Skeletal muscle satellite cell (primary cell): Measurements from ENCODE around the gene TXLNA.

Experiments
- H3K27me3 ChIP-seq: 2 replicates; pipeline ENCODE4 v1.7.0; 2013; ENCODE audit warnings: low read length; ENCODE audit not compliant: control insufficient read depth, insufficient read depth
- H3K36me3 ChIP-seq: 2 replicates; pipeline ENCODE4 v1.7.0; 2013; ENCODE audit warnings: mild to moderate bottlenecking, control low read depth, low read length; ENCODE audit not compliant: insufficient read depth
- H3K4me1 ChIP-seq: 2 replicates; pipeline ENCODE4 v1.7.0; 2013; ENCODE audit warnings: low read length; ENCODE audit not compliant: control insufficient read depth, insufficient read depth
- H3K4me2 ChIP-seq: 2 replicates; pipeline ENCODE4 v1.7.0; 2013; ENCODE audit warnings: mild to moderate bottlenecking, low read length
- H3K4me3 ChIP-seq: 2 replicates; pipeline ENCODE4 v1.7.0; 2013; ENCODE audit warnings: low read length
- H3K9ac ChIP-seq: 2 replicates; pipeline ENCODE4 v1.7.0; 2013; ENCODE audit warnings: mild to moderate bottlenecking, low read depth, low read length, moderate library complexity
- H3K9me3 ChIP-seq: replicated peaks from 2 replicates; pipeline ENCODE4 v1.7.0; 2013; ENCODE audit warnings: mild to moderate bottlenecking, control low read depth, low read length

Gene TXLNA

GRCh38 chr1:32186077-32186476 lies 6.6 kb downstream of the TXLNA start:
- Histone ChIP-seq H3K4me3 (no peak overlapping the region), H3K36me3 (peaks cover 76% of the 10 kb centered on the region), H3K9ac (no peak overlapping the region), H3K27me3 (no peaks in the 10 kb centered on the region), H3K4me2 (no peak overlapping the region), H3K4me1 (peaks cover 19% of the 10 kb centered on the region), H3K9me3 (no peaks in the 10 kb centered on the region)

DNA sequence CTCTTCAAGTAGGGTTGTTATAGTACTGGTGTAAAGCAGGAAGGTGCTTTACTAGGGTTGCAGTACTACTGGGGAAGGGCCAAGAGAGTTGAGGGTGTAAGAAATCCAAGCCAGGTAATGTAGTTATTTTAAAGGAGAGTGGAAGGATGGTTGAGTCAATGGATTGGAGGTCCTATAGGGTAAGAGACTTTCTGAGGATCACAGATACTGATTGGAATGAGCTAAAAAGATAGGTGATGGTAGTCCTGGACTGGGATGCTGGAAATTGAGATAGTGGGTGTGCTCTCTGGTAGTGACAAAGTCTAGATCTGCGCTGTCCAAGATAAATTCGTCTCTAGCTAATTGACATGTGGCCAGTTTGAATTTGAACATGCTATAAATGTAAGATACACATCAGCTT lies 7.0 kb downstream of the TXLNA start:
- Histone ChIP-seq H3K4me2 (no peak overlapping the region), H3K9me3 (no peaks in the 10 kb centered on the region), H3K4me3 (no peak overlapping the region), H3K27me3 (no peaks in the 10 kb centered on the region), H3K4me1 (peaks cover 15% of the 10 kb centered on the region), H3K36me3 (peaks cover 76% of the 10 kb centered on the region), H3K9ac (no peak overlapping the region)

- Histone ChIP-seq H3K4me3 (no peak overlapping the region), H3K4me1 (peaks cover 7% of the 10 kb centered on the region), H3K27me3 (no peaks in the 10 kb centered on the region), H3K4me2 (no peak overlapping the region), H3K9ac (no peak overlapping the region), H3K9me3 (no peaks in the 10 kb centered on the region), H3K36me3 (peaks cover 85% of the 10 kb centered on the region)
These were observed 8.4 kb downstream of the TXLNA start for GRCh38 chr1:32187850-32188249.

- Histone ChIP-seq H3K4me1 (peaks cover 12% of the 10 kb centered on the region), H3K9me3 (no peaks in the 10 kb centered on the region), H3K4me2 (no peak overlapping the region), H3K4me3 (no peak overlapping the region), H3K36me3 (peaks cover 98% of the 10 kb centered on the region), H3K27me3 (no peaks in the 10 kb centered on the region), H3K9ac (no peak overlapping the region)
These were observed 12.9 kb downstream of the TXLNA start for GRCh38 chr1:32192220-32192948.

- Histone ChIP-seq H3K9me3 (no peaks in the 10 kb centered on the region), H3K9ac (no peak overlapping the region), H3K4me3 (no peak overlapping the region), H3K27me3 (no peaks in the 10 kb centered on the region), H3K36me3 (peaks cover 89% of the 10 kb centered on the region), H3K4me1 (peaks cover 20% of the 10 kb centered on the region), H3K4me2 (no peak overlapping the region)
These were observed 15.5 kb downstream of the TXLNA start for GRCh38 chr1:32194984-32195383.

DNA sequence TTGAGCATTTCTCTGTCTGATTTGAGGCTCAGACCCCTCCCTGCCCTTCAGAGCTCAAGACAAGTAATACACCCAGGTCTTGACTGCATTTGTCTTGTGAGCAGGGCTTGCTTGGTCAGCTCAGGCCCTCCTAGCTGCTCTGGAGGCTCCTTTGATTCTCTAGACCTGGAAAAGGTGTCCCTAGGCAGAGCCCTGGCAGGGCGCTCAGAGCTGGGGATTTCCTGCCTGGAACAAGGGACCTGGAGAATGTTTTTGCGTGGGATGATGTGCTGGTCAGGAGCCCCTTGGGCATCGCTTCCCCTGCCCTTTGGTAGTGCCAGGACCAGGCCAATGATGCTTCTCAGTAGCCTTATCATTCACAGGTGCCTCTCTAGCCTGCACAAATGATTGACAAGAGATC lies 16.1 kb downstream of the TXLNA start:
- Histone ChIP-seq H3K9me3 (no peaks in the 10 kb centered on the region), H3K4me3 (no peak overlapping the region), H3K36me3 (peaks cover 84% of the 10 kb centered on the region), H3K4me2 (no peak overlapping the region), H3K9ac (no peak overlapping the region), H3K27me3 (no peaks in the 10 kb centered on the region), H3K4me1 (peaks cover 25% of the 10 kb centered on the region)

GRCh38 chr1:32195972-32196823 lies 16.7 kb downstream of the TXLNA start:
- H3K9ac ChIP-seq, result no peak overlapping the region
- H3K4me3 ChIP-seq, result no peak overlapping the region
- H3K4me2 ChIP-seq, result no peak overlapping the region
- H3K36me3 ChIP-seq, result peaks cover 78% of the 10 kb centered on the region
- H3K4me1 ChIP-seq, result peaks cover 32% of the 10 kb centered on the region
- H3K27me3 ChIP-seq, result no peaks in the 10 kb centered on the region
- H3K9me3 ChIP-seq, result no peaks in the 10 kb centered on the region

DNA sequence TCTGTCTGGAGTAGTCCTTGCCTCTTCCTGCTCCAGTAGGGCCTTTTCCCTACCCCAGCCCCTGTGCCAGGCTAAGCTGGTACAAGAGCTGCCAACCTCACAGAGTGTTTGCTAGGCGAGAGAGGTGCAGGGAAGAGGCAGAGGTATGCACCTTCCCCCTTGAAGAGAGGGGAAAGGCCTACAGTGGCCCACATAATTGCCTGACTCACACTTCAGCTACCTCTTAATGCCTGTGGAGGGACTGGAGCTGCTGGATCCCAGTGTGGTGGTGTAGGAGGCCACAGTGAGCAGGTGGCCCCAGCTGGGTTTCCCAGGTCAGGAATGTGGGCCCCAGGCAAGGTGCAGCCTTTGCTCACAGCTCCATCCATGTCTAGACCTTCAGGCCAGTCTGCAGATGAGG lies 17.6 kb downstream of the TXLNA start:
- Histone ChIP-seq H3K36me3 (peaks cover 69% of the 10 kb centered on the region), H3K4me2 (no peak overlapping the region), H3K27me3 (no peaks in the 10 kb centered on the region), H3K9me3 (no peaks in the 10 kb centered on the region), H3K4me1 (peaks cover 39% of the 10 kb centered on the region), H3K4me3 (no peak overlapping the region), H3K9ac (no peak overlapping the region)

DNA sequence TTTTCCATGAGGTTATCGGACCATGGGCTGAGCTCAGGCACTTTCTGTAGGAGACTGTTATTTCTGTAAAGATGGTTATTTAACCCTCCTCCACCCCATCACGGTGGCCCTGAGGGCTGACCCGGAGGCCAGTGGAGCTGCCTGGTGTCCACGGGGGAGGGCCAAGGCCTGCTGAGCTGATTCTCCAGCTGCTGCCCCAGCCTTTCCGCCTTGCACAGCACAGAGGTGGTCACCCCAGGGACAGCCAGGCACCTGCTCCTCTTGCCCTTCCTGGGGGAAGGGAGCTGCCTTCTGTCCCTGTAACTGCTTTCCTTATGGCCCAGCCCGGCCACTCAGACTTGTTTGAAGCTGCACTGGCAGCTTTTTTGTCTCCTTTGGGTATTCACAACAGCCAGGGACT lies 18.4 kb downstream of the TXLNA start:
- Histone ChIP-seq H3K27me3 (no peaks in the 10 kb centered on the region), H3K4me2 (no peak overlapping the region), H3K4me1 (peaks cover 39% of the 10 kb centered on the region), H3K9me3 (no peaks in the 10 kb centered on the region), H3K4me3 (no peak overlapping the region), H3K9ac (no peak overlapping the region), H3K36me3 (peaks cover 61% of the 10 kb centered on the region)

GRCh38 chr1:32198237-32199042 lies 19.0 kb downstream of the TXLNA start:
- H3K4me2 ChIP-seq, result no peak overlapping the region
- H3K27me3 ChIP-seq, result no peaks in the 10 kb centered on the region
- H3K4me1 ChIP-seq, result peaks cover 39% of the 10 kb centered on the region
- H3K36me3 ChIP-seq, result peaks cover 55% of the 10 kb centered on the region
- no peak overlapping the region for H3K4me3 ChIP-seq
- no peaks in the 10 kb centered on the region for H3K9me3 ChIP-seq
- H3K9ac ChIP-seq, result no peak overlapping the region

DNA sequence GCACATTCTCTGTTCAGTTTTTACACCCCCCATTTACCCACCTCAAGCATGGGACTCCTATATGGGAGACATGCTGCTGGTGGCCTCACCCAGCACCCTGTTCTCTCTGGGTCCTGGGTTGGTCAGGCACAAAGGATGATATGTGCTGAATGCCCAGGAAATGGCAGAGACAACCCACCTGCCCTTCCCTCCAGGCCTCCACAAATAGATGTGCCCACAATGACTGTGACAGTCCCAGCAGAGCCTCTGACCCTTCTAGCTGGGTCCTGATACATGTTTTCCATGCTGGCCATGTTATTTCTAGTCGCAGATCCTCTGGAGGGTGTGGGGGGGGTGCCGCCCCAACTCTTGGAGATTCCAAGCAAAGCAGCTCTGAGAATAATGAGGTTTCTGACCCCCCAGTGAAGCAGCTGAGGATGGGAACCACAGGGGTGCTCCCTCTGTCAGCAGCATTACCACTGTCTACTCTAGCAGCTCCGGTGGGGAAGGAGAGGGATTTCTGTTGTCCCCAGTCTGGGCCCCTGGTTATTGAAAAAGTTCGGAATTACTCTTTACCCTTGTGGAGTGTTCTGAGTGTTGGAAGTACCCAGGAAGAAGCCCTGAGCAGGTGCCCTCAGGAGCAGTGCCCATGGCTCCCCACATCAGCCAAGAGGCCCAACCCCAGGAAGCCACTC lies 19.7 kb downstream of the TXLNA start:
- H3K4me3 ChIP-seq, result no peak overlapping the region
- H3K9me3 ChIP-seq, result no peaks in the 10 kb centered on the region
- H3K4me2 ChIP-seq, result peak overlapping the region; percentile 97
- H3K36me3 ChIP-seq, result peaks cover 48% of the 10 kb centered on the region
- peaks cover 39% of the 10 kb centered on the region for H3K4me1 ChIP-seq
- no peak overlapping the region for H3K9ac ChIP-seq
- H3K27me3 ChIP-seq, result no peaks in the 10 kb centered on the region
